HG03175 (cell line): ENCODE data around the gene RABL6.

Source experiments
- ATAC-seq: cut with Tn5 transposase; IDR thresholded peaks from one replicate; pipeline ENCODE4 v1.9.1; 2021; ENCODE audit warnings: mild to moderate bottlenecking, moderate library complexity; ENCODE audit not compliant: unreplicated experiment

The RABL6 gene

DNA sequence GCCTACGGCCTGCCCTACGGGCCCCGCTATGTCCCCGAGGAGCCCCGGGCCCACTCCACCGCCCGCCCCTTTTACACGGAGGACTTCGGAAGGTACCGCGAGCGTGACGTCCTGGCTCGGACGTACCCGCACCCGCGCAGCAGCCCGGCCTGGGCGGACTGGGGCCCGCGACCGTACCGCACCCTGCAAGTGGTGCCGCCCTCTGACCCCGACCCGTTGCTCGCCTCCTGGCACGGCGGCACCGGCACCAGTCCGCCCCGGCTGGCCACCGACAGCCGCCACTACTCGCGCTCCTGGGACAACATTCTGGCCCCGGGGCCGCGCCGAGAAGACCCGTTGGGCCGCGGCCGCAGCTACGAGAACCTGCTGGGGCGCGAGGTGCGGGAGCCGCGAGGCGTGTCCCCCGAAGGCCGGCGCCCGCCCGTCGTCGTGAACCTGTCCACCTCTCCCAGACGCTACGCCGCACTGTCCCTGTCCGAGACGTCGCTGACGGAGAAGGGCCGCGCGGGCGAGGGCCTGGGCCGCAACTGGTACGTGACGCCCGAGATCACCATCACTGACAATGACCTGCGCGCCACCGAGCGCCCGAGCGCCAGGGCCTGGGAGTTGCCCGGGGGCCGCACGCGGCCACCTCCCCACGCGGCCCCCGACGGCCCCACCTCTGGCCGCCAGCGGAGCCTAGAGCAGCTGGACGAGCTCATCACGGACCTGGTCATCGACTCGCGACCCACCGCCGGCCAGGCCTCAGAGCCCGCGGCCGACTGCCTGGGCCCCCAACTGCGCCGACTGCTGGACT lies 37.9 kb downstream of the RABL6 start:
- ATAC-seq, result no peak

DNA sequence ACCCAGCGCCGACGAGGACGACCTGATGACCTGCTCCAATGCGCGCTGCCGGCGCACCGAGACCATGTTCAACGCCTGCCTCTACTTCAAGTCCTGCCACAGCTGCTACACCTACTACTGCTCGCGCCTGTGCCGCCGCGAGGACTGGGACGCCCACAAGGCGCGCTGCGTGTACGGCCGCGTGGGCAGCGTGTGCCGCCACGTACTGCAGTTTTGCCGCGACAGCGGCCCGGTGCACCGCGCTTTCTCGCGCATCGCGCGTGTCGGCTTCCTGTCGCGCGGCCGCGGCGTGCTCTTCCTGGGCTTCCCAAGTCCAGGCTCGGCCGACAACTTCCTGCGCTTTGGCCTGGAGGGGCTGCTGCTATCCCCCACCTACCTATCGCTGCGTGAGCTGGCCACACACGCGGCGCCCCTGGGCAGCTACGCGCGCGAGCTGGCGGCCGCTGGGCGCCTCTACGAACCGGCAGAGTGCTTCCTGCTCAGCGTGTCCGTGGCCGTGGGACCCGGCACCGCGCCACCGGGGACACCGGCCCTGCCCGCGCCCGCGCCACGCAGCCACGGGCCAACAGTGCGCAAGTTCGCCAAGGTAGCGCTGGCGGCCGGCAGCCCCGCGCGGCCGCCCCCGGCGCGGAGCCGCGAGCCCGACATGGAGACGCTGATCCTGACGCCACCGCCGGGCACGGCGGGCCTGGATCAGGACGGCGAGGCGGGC lies 38.8 kb downstream of the RABL6 start:
- ATAC-seq, result no peak

GRCh38 chr9:136847088-136847825 lies 39.5 kb downstream of the RABL6 start:
- no peak for ATAC-seq

DNA sequence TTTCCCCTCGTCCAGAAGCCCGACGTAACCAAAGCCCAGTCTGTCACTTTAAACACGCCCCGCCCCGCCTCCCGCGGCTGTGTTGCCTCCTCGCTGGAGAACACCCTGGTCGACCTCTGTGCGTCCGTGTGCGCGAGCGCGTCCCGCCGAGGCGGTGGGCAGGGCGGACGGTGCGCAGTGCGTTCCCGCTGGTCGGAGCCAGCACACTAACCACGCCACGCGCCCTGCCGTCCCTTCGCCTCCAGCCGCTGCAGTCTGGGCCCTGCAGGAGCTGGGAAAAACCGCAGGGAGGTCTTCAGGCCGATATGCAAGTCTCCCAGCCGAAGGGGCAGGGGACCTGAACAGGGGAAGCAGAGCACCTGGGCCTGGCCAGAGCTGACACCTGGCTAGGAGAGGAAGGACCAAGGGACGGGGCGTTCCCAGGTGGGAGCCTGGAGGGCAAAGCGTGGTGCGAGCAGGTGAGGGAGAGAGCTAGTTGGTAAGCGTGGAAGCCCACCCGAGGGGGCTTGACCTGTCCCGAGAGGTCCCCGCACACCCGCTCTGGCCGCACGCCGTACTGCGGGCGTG lies 40.2 kb downstream of the RABL6 start:
- ATAC-seq, result peak; percentile 33

DNA sequence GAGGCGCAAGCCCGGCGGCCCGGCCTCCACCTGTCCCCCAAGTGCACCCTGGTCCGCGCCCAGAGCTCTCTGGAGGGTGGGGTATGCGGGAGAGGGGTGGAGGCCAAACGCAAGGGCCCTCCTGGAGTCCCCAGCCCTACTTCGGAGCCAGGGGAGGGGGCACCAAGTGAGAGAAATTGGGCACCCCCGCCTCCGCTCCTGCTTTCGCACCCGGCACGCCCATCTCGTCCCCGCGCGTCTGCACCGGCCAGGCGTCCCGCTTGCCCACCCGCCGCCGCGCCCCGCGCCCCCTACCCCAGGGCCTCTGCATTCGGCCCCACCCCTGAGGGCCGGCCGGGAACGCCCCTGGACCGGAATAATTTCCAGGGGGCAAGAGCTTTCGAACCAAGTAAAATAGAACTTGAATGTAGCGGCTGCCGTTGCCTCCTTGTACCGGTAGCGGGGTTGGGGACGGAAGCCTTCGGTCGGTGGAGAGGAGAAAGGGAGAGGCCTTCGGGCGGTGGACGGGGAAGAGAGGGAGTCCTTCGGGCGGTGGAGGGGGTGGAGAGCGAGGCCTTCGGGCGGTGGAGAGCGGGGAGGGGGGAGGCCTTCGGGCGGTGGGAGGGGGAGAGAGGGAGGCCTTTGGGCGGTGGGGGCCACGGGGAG lies 40.8 kb downstream of the RABL6 start:
- ATAC-seq, result no peak

DNA sequence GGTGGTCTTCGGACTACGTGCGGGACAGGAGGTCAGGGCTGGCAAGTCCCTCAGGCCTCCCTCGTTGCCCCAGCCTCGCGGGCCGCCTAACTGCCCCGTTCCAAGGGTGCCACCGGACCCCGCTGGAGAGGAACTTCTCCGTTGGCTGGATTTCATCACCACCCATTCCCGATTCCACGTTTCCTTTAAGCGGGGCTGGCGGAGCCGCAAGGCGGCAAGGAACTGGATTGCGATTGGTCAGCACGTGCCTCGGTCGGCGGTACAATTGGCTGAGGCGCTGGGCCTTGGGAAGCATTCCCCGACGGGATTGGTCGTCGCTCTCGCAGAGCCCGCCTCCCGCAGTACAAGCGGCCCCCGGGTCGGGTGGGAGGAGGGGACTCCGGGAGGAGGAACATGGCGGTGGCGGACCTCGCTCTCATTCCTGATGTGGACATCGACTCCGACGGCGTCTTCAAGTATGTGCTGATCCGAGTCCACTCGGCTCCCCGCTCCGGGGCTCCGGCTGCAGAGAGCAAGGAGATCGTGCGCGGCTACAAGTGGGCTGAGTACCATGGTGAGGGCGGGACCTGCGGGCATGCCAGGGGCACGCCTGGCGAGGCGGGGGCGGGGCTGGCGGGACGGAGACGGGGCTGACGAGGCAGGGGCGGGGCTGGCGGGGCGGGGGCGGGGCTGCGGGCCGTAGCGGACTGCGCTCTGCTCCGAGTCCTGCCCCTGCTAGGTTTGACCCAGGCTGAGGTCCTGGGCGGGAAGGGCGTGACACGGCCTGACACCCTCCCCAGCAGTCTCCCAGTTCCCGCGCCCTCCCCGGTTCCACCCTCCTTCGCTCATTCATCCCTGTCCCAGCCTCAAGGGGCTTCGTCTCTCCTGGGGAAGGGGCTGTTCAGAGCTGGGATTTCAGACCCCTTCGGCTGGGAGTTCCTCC lies 41.6 kb downstream of the RABL6 start, which contains the start of gene PHPT1:
Gene PHPT1 (plus strand): TSS at position 372 of the 922 bp plus-strand sequence. CDS start 22 bp downstream, at position 394.
- peak; percentile 86 for ATAC-seq

DNA sequence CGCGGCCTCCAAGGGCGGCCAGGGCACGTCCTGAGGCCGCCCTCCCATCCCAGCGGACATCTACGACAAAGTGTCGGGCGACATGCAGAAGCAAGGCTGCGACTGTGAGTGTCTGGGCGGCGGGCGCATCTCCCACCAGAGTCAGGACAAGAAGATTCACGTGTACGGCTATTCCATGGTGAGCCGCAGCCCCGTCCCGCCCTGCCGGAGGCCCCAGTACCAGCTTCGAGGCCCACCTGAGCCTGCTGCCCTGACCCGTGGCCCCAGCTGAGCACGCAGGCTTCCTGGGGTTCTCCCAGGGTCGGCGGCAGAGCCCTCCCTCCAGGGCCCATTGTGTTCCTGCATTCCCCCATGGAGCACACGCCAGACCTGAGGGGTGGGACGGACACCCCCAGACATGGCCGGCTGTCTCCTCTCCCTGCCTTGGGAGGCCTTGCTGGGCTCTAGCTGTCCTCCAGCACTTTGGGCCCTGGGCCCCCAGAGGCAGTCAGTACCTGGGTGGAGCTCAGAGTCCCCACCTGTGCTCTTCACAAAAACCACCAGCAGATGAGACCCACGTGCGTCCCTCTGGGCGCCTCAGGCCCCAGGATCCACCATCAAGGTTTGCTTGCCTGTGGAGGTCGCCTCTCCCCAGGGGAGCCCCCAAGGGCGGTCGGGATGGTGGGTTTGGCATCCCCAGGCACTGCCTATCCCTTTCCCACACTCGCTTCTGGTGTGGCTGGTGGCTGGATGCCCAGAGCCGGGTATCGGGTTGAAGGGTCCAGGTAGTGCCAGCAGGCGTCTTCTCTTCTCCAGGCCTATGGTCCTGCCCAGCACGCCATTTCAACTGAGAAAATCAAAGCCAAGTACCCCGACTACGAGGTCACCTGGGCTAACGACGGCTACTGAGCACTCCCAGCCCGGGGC lies 42.5 kb downstream of the RABL6 start:
- ATAC-seq, result no peak

DNA sequence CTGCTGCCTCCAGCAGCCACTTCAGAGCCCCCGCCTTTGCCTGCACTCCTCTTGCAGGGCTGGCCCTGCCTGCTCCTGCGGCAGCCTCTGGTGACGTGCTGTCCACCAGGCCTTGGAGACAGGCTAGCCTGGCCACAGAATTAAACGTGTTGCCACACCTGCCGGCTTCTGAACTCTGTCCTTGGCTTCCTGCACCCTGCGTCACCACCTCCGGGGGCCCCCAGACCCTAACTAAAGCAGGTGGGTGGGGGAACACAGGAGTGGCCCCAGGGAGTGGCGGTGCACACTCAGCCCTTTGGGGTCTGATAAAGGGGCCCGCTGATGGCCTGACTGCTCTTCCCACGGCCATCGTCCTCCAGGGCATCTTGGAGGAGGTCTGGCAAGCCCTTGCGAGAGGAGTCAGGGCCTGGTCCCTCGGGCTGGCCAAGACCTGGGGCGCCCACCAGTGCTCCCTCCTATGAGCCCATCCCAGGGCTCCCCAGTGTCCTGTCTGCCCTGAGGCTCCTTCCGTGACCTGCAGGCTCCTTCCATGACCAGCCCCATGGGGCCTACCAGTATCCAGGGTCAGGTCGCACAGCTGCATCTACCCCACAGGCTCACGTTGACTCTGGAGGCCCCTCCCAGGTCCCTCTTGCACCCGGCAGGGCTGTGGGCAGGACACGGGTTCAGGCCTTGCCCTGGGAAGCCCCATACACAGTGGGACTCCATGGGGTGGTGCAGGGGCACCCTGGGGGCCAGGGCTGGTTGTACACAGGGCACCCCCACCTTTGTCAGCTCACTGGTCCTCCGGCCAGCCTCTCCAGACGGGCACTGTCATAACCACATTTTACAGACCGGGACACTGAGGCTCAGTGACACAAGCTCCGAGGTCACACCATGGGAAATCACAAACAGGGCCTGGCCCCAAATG lies 43.4 kb downstream of the RABL6 start:
- ATAC-seq, result no peak

DNA sequence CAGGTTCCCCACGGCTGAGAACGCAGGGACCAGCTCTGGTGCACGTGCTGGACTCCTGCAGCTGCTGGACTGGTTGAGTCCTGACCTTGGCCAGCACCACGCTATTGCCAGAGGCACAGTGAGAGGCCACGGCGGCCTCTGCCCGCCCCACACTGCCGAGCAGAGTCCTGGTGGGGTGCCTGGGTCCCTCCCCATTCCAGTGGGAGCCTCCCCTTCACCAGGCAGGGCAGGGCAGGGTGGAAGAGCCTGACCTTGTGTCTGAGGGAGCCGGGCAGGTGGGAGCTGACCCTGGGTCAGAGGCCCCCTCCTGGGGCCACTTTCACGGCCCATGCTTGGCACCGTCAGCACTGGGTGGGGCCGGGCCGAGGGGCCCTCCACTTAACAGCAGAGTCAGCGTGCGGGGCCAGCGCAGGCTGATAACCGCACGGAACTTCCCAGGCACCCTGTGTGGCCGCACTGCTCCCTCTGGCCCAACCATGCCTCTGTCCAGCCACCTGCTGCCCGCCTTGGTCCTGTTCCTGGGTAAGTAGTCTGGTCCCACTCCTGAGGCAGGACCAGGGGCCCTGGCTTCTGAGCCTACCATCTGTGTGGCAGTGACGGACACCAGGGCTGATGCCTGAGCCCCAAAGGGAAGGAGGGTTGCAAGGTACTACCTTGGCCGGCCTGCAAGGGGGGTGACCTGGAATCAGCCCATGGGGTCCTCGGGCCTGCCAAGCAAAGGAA lies 44.4 kb downstream of the RABL6 start, which contains the start of gene MAMDC4:
Gene MAMDC4 (plus strand): TSS at position 406 of the 723 bp plus-strand sequence. CDS start 71 bp downstream, at position 477.
- ATAC-seq, result no peak

DNA sequence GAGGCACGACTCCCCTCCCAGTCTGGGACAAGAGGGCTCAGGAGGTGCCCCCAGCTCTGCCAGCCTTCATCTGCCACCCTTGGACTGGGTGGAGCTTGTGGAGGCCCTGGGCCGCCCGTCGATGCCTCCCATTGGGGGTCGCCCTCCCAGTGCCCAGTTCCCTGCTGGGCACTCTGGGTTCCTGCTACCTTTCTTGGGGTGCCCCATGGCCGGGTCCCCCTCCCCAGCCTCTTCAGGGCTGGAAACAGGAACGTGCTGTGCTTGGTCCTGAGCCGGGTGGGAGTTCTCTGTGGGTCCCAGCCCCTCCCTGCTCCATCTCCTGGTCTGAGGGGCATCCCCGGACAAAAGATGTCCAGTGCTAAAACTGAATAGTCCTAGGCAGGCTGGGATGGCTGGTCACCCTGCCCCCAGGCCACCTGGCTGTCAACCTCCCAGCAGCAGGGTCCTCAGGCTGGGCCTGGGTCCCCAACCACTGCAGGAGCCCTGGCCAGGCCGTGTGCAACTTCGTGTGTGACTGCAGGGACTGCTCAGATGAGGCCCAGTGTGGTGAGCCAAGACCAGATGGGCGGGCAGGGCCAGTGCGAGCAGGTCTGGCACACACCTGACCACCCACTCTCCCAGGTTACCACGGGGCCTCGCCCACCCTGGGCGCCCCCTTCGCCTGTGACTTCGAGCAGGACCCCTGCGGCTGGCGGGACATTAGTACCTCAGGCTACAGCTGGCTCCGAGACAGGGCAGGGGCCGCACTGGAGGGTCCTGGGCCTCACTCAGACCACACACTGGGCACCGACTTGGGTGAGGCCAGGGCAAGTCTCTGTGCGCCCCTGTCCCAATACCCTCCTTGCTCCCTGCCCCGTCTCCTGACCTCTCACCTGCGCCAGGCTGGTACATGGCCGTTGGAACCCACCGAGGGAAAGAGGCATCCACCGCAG lies 45.2 kb downstream of the RABL6 start:
- ATAC-seq, result no peak

GRCh38 chr9:136853596-136854112 lies 45.9 kb downstream of the RABL6 start:
- ATAC-seq, result no peak

DNA sequence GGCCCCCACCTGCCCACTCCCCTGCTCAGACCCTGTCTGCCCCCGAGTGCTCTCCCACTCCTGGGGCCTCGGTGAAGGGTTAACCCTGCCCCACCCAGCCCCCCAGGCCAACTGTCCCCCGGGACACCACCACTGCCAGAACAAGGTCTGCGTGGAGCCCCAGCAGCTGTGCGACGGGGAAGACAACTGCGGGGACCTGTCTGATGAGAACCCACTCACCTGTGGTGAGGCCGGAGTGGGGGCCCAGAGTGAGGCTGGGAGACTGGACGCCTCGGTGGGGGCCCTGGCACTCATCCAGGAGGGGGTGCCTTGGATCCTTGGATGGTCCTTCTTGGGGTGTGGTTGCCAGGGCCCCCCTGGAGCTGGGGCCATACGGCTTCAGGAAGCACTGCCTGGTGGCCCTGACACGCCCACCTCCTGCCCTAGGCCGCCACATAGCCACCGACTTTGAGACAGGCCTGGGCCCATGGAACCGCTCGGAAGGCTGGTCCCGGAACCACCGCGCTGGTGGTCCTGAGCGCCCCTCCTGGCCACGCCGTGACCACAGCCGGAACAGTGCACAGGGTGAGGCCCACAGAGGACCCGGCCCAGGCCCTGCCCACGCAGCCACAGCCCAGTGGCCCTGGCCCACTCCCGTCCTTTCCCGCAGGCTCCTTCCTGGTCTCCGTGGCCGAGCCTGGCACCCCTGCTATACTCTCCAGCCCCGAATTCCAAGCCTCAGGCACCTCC lies 46.5 kb downstream of the RABL6 start:
- ATAC-seq, result no peak

GRCh38 chr9:136854842-136855460 lies 47.2 kb downstream of the RABL6 start:
- no peak for ATAC-seq

DNA sequence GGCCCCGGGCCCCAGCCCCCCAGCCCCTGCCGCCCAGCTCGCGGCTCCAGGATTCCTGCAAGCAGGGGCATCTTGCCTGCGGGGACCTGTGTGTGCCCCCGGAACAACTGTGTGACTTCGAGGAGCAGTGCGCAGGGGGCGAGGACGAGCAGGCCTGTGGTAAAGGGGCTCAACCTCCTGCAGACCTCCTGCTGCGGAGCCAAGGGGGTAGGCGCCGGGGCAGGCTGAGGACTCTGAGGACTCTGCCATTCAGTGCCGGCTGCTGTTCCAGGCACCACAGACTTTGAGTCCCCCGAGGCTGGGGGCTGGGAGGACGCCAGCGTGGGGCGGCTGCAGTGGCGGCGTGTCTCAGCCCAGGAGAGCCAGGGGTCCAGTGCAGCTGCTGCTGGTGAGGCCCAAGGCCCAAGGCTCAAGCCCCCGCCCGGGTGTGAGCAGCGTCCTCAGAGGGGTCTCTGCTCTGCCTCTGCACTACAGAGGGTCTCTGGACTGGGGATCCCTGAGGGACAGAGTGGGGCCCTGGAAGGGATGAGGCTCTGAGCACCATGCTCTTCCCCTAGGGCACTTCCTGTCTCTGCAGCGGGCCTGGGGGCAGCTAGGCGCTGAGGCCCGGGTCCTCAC lies 47.8 kb downstream of the RABL6 start:
- no peak for ATAC-seq
